K562 (cell line): ENCODE results near the gene SCAMP3. TPM values are rescaled to one million over a fixed set of nuclear protein-coding genes. Genes with fewer than 3 reads are reported as not detected.

Source experiments
- EP400 ChIP-seq: fragments of 450-650 bp; IDR thresholded peaks from 2 replicates; pipeline ENCODE4 v1.6.1; 2017; ENCODE audit warnings: antibody characterized with exemption, mild to moderate bottlenecking, moderate library complexity
- PCBP1 ChIP-seq: fragments of 200-400 bp; formaldehyde crosslinking; IDR thresholded peaks from 2 replicates; pipeline ENCODE4 v1.6.1; 2018; ENCODE audit warnings: mild to moderate bottlenecking, low read depth, low read length; ENCODE audit not compliant: poor library complexity, severe bottlenecking
- PTBP1 ChIP-seq: fragments of 200-400 bp; formaldehyde crosslinking; IDR thresholded peaks from 2 replicates; pipeline ENCODE4 v1.6.1; 2017; ENCODE audit warnings: low read depth, low read length
- RAD51 ChIP-seq: fragments of 450-650 bp; IDR thresholded peaks from 2 replicates; pipeline ENCODE4 v1.7.1; 2016; ENCODE audit warnings: low read depth, mild to moderate bottlenecking, borderline replicate concordance
- ZNF212 ChIP-seq: fragments of 450-650 bp; formaldehyde crosslinking; IDR thresholded peaks from 2 replicates; pipeline ENCODE4 v1.4.0; 2020; ENCODE audit warnings: mild to moderate bottlenecking
- ZNF23 ChIP-seq: fragments of 250-450 bp; sonication (Bioruptor Pico); IDR thresholded peaks from 2 replicates; pipeline ENCODE4 v1.4.0; 2020; ENCODE audit warnings: mild to moderate bottlenecking
- ZNF282 ChIP-seq: sonication (generic); formaldehyde crosslinking; IDR thresholded peaks from 2 replicates; pipeline ENCODE4 v1.8.1; 2023; ENCODE audit warnings: missing genetic modification reagents
- ZNF586 ChIP-seq: fragments of 450-650 bp; formaldehyde crosslinking; conservative IDR thresholded peaks from 2 replicates; pipeline ENCODE4 v1.4.0; 2020; ENCODE audit warnings: mild to moderate bottlenecking, moderate library complexity
- ZNF830 ChIP-seq: fragments of 250-450 bp; sonication (Bioruptor Pico); IDR thresholded peaks from 2 replicates; pipeline ENCODE4 v1.5.0; 2021; ENCODE audit warnings: mild to moderate bottlenecking
- polyA plus RNA-seq, 8 experiments: library from polyadenylated mRNA; depleted of rRNA in 4 of 8; stranded (reverse) in 5 of 8; unstranded in 3 of 8; fragments of >200 nt; fragmentation: Nextera tagmentation in 2 of 8; fragmentation: Illumina TruSeq in 1 of 8; extraction: Ambion mirVana in 2 of 8; extraction: Trizol in 1 of 8; gene quantifications; 2 replicates each; pipeline versions ENCODE4 v1.2.1 to v1.2.3, GENCODE V29; 2011 to 2014; ENCODE audit warnings: inconsistent platforms in 1 of 8, missing spikeins in 1 of 8
- total RNA-seq, 7 experiments: library from RNA; depleted of rRNA in 6 of 7; stranded (reverse); fragments of >200 nt in 6 of 7; fragmentation: Illumina TruSeq in 2 of 7; extraction: Trizol in 2 of 7; gene quantifications; 2 replicates each; pipeline versions ENCODE4 v1.2.1 to v1.2.3, GENCODE V29; 2011 to 2021; ENCODE audit warnings: low replicate concordance in 1 of 7
- TF ChIP-seq, protein P1 (sequence below): sonication (generic); formaldehyde crosslinking; IDR thresholded peaks from 2 replicates; pipeline ENCODE4 v1.8.0; 2022; ENCODE audit warnings: mild to moderate bottlenecking, missing genetic modification reagents
- TF ChIP-seq, protein P2 (sequence below): fragments of 450-650 bp; IDR thresholded peaks from 2 replicates; pipeline ENCODE4 v1.6.1; 2016
- TF ChIP-seq, protein P3 (sequence below): sonication (generic); formaldehyde crosslinking; IDR thresholded peaks from 2 replicates; pipeline ENCODE4 v1.5.0; 2020; ENCODE audit warnings: missing genetic modification reagents
- TF ChIP-seq, protein P4 (sequence below), 2 experiments: fragments of 200-800 bp in 1 of 2; sonication (Bioruptor generic) in 1 of 2; sonication (generic) in 1 of 2; formaldehyde crosslinking in 1 of 2; IDR thresholded peaks in 1 of 2; conservative IDR thresholded peaks in 1 of 2; 2 replicates each; pipeline versions ENCODE4 v1.5.0 to v1.6.1; 2016 to 2020; ENCODE audit warnings: missing compliant biosample characterization in 1 of 2, missing genetic modification characterization in 1 of 2, missing genetic modification reagents in 1 of 2
- TF ChIP-seq, protein P5 (sequence below): IDR thresholded peaks from 2 replicates; pipeline ENCODE4 v1.6.1; 2012; ENCODE audit warnings: low read depth, low read length, improper control_type of control experiment, borderline replicate concordance
- TF ChIP-seq, protein P6 (sequence below): fragments of 450-650 bp; conservative IDR thresholded peaks from 2 replicates; pipeline ENCODE4 v1.6.1; 2016; ENCODE audit warnings: missing genetic modification characterization, low read depth, mild to moderate bottlenecking, control low read depth, missing compliant biosample characterization

Gene SCAMP3
- total and polyA plus RNA-seq, 9 of the 15 experiments (the other 6 are each of a cell fraction or from before 2014, with no cell fraction given) = 14.2 to 131 (median 86.1) TPM

DNA sequence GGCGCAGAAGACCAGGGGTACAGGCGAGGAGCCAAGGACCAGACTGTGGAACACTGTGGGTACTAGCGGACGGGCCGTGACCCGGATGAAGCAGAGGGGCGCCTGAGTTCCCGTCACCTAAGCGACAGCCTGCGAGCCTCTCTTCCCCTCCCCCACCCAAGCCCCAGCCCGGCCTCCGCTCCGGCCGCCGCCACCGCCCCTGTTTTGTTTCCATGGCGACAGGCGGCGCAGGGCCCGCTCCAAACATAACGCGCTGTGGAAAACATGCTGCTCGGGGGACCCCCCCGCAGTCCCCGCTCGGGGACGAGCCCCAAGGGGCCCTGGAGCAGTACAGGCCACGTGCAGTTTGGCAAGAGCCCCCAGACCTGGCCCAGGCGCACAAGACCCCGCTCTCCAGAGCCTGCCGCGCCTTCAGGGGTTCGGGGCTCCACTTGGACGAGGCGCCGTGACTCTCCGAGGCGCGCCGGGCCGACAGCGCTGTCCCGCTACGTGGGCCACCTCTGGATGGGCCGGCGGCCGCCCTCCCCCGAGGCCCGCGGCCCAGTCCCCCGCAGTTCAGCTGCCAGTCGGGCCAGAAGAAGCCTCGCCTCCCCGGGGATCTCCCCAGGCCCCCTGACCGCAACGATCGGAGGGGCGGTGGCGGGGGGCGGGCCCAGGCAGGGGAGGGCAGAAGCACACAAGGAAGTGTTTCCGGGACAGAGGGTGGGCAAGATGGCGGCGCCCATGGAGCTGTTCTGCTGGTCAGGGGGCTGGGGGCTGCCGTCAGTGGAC, 53.4 kb downstream of the SCAMP3 start, which contains the start of gene MTX1 (continued):
- no peak for TF ChIP-seq ZNF23 (CRISPR knock-in tag)
- TF ChIP-seq, protein P1, sequence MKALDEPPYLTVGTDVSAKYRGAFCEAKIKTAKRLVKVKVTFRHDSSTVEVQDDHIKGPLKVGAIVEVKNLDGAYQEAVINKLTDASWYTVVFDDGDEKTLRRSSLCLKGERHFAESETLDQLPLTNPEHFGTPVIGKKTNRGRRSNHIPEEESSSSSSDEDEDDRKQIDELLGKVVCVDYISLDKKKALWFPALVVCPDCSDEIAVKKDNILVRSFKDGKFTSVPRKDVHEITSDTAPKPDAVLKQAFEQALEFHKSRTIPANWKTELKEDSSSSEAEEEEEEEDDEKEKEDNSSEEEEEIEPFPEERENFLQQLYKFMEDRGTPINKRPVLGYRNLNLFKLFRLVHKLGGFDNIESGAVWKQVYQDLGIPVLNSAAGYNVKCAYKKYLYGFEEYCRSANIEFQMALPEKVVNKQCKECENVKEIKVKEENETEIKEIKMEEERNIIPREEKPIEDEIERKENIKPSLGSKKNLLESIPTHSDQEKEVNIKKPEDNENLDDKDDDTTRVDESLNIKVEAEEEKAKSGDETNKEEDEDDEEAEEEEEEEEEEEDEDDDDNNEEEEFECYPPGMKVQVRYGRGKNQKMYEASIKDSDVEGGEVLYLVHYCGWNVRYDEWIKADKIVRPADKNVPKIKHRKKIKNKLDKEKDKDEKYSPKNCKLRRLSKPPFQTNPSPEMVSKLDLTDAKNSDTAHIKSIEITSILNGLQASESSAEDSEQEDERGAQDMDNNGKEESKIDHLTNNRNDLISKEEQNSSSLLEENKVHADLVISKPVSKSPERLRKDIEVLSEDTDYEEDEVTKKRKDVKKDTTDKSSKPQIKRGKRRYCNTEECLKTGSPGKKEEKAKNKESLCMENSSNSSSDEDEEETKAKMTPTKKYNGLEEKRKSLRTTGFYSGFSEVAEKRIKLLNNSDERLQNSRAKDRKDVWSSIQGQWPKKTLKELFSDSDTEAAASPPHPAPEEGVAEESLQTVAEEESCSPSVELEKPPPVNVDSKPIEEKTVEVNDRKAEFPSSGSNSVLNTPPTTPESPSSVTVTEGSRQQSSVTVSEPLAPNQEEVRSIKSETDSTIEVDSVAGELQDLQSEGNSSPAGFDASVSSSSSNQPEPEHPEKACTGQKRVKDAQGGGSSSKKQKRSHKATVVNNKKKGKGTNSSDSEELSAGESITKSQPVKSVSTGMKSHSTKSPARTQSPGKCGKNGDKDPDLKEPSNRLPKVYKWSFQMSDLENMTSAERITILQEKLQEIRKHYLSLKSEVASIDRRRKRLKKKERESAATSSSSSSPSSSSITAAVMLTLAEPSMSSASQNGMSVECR = no peak; the same call in 1 of the 2 replicates
- TF ChIP-seq ZNF282 (CRISPR knock-in tag) = no peak
- TF ChIP-seq, protein P2, sequence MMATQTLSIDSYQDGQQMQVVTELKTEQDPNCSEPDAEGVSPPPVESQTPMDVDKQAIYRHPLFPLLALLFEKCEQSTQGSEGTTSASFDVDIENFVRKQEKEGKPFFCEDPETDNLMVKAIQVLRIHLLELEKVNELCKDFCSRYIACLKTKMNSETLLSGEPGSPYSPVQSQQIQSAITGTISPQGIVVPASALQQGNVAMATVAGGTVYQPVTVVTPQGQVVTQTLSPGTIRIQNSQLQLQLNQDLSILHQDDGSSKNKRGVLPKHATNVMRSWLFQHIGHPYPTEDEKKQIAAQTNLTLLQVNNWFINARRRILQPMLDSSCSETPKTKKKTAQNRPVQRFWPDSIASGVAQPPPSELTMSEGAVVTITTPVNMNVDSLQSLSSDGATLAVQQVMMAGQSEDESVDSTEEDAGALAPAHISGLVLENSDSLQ = peak; percentile 13; the same call in 1 of the 2 replicates
- TF ChIP-seq PCBP1 = peak; percentile 65
- no peak for TF ChIP-seq ZNF830 (CRISPR knock-in tag)
- TF ChIP-seq, protein P3, sequence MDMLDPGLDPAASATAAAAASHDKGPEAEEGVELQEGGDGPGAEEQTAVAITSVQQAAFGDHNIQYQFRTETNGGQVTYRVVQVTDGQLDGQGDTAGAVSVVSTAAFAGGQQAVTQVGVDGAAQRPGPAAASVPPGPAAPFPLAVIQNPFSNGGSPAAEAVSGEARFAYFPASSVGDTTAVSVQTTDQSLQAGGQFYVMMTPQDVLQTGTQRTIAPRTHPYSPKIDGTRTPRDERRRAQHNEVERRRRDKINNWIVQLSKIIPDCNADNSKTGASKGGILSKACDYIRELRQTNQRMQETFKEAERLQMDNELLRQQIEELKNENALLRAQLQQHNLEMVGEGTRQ (CRISPR knock-in tag) = no peak
- no peak for TF ChIP-seq RAD51
- TF ChIP-seq, protein P4, sequence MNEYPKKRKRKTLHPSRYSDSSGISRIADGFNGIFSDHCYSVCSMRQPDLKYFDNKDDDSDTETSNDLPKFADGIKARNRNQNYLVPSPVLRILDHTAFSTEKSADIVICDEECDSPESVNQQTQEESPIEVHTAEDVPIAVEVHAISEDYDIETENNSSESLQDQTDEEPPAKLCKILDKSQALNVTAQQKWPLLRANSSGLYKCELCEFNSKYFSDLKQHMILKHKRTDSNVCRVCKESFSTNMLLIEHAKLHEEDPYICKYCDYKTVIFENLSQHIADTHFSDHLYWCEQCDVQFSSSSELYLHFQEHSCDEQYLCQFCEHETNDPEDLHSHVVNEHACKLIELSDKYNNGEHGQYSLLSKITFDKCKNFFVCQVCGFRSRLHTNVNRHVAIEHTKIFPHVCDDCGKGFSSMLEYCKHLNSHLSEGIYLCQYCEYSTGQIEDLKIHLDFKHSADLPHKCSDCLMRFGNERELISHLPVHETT (CRISPR knock-in tag; conservative IDR thresholded peaks at IDR 0.05 in 1 of 2, IDR thresholded peaks at IDR 0.05 in 1 of 2) = peak in 1 of 2 experiments; percentile 73; a peak in 1 of 4 replicates
- TF ChIP-seq PTBP1 = no peak
- TF ChIP-seq, protein P5, sequence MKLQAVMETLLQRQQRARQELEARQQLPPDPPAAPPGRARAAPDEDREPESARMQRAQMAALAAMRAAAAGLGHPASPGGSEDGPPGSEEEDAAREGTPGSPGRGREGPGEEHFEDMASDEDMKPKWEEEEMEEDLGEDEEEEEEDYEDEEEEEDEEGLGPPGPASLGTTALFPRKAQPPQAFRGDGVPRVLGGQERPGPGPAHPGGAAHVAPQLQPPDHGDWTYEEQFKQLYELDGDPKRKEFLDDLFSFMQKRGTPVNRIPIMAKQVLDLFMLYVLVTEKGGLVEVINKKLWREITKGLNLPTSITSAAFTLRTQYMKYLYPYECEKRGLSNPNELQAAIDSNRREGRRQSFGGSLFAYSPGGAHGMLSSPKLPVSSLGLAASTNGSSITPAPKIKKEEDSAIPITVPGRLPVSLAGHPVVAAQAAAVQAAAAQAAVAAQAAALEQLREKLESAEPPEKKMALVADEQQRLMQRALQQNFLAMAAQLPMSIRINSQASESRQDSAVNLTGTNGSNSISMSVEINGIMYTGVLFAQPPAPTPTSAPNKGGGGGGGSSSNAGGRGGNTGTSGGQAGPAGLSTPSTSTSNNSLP = no peak
- no peak for TF ChIP-seq ZNF212 (CRISPR knock-in tag)
- TF ChIP-seq ZNF586 = no peak
- TF ChIP-seq EP400 = peak; percentile 84
- TF ChIP-seq, protein P6, sequence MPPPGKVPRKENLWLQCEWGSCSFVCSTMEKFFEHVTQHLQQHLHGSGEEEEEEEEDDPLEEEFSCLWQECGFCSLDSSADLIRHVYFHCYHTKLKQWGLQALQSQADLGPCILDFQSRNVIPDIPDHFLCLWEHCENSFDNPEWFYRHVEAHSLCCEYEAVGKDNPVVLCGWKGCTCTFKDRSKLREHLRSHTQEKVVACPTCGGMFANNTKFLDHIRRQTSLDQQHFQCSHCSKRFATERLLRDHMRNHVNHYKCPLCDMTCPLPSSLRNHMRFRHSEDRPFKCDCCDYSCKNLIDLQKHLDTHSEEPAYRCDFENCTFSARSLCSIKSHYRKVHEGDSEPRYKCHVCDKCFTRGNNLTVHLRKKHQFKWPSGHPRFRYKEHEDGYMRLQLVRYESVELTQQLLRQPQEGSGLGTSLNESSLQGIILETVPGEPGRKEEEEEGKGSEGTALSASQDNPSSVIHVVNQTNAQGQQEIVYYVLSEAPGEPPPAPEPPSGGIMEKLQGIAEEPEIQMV (tag) = no peak
